ENCODE data around the gene ACKR3. TPM values are rescaled to one million over a fixed set of nuclear protein-coding genes. Genes with fewer than 3 reads are reported as not detected.

Gene ACKR3
- polyA plus RNA-seq, 1 donor: 24.9 TPM

DNA sequence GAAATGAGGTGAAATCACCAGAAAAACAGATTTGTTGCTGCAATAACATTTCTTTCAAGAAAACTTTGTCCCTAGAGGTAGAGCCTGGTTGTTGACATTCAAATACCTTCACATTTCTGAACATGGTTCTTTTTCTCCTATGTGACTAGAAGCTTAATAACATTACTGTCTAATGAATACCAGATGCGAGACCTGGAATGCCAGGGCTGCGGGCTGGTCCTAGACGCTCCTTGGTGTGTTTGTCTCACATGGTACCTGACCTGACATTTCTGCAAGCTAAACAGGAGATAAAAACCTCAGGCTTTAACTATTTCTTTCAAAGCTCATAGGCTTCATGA lies 38.5 kb downstream of the ACKR3 start:
- DNase-seq (ENCODE audit: low read depth): no peak

DNA sequence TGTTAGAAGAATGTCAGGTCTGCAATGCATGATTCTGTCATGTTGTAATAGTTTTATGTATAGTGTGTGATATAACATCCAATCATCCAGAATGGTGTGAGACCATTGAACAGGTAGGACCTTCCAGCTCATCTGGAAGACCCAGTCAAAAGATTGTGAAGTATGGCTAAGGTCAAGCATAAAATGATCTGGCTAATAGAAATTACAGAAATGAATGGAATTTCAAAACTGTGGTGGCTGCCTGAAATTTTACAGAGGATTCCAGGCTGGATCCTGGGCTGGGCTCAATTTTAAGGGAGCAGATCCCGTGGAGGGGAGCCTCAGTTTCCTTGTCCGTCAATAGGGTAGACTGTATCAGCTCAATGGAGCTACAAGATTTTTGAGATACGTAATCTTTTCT lies 39.1 kb downstream of the ACKR3 start:
- DNase-seq (ENCODE audit: low read depth): no peak

DNA sequence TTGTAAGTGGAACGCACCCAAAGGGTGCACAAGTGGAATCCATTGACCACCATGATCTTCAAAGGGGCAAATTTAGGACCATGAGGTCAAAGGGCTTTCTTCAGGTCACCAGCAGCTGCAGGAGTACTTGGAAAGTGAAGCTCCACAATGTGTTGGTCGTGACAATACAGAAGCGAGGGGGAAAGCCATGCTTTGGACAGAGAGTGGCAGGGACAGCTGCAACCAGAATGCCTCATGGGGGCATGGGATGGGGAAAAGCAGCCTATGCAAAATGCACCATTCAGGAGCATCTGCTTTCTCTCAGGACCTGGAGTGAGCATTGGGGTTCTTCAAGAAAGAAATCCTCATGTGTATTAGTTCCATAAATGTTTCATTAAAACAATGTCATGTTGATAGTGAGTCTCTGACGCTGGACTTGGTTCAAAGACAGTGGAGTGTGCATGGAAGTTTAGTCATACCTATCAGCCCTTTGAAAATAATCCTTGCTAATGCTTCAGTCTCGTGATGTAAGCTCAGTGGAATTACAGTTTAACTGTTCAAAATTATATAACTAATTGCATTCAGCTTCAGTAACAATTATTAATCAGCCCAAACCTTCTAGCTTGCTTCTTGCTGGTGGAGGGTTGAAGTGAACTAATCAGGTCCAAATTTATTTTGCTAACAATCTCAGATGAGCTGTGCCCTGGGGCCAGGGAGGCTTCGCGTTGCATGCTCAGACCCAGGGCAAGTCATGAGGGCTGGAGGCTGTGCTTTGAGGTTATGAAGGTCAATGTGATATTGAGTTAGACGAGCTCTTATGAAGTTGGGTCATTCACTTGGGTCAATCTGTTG lies 41.6 kb downstream of the ACKR3 start:
- no peak for DNase-seq (ENCODE audit: low read depth)

DNA sequence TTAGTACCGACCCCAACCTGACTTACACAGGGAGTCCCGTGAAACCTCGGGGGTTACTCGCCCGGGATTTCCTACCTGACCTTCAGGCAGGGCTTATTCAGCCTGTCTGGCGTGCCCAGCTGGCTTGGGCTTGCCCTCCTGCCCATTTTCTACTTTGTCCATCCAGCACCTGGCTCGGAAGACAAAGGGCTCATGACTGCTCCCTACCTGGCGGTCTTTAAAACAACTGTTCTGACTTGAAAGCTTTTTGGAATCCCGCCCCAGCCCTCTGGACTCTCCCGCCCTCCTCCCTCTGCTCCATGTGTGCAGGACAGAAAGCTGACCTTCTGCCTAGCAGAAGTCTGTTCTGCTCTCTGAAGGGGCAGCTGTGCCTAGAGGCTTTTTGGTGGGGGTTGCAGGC lies 43.1 kb downstream of the ACKR3 start:
- no peak for DNase-seq (ENCODE audit: low read depth)

DNA sequence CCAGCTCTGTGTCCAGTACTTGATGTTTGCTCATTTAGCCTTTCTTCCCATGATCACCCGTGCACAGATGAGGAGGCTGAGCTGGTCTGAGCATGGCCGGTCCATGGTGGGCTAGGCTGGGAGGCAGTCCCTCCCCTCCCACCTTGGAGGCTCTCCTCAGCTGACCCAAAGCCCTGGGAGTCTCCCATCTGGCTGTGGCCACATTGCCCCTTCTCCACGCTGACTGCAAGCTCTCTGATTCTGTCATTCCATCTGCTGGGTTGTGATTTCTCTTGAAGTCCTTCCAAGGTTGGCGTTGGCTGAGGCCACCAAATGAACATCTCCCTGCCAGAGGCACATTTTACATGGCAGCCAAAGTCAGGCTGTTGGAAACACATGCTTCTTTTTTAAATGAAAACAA lies 44.0 kb downstream of the ACKR3 start:
- no peak for DNase-seq (ENCODE audit: low read depth)

DNA sequence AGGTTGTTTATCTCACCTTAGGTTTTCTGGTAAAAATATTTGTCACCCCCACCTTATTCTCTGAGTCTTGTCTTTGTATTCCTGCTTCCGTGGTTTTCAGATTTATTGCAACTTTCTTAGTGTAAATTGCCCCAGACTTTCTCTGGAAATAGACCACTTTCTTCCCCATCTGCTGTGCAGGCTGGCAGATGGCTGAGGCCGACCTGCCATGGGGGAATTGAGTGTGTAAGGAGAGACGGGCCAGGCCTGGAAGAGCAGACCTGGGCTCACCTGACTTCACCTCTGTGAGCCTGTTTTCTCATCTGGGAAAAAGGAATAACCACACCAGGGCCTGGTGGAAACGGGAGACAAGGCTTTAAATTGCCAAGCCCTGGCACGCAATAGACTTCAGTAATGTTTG lies 44.9 kb downstream of the ACKR3 start:
- DNase-seq (ENCODE audit: low read depth): no peak

DNA sequence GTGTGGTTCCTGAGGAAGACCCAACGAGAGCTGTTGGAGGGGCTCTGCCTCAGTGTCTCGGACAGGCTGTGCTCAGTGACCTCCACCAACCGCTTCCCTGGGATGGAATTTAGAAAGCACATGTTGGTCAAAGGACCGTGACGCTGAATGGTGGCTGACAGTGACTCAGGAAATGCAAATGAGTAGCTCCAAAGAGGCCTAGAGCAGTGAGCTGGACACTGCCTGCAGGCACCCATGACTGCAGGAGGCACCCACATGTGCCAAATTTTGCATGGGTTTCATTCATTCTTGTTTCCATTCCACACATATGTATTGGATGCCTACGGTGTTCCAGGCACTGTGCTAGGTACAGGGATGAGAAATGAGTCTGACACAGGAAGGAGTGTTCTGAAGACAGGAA lies 46.4 kb downstream of the ACKR3 start:
- no peak for DNase-seq (ENCODE audit: low read depth)

DNA sequence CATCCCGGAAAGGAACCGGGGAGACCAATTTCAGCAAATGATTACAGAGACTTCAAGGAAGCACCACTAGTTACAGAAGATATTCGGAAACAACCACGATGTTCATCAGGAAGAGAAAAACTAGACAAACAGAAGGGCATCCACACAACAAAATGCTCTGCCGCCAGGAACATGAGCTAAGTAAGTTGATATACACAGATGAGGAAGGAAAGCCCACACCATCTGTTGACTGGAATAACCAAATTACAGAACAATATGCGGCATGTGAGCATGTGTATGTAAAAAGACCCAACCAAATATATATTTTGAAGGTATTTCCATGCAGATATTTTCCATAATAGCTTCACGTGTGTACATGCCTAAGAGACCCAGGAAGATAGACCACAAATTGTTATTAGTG lies 47.0 kb downstream of the ACKR3 start:
- no peak for DNase-seq (ENCODE audit: low read depth)

DNA sequence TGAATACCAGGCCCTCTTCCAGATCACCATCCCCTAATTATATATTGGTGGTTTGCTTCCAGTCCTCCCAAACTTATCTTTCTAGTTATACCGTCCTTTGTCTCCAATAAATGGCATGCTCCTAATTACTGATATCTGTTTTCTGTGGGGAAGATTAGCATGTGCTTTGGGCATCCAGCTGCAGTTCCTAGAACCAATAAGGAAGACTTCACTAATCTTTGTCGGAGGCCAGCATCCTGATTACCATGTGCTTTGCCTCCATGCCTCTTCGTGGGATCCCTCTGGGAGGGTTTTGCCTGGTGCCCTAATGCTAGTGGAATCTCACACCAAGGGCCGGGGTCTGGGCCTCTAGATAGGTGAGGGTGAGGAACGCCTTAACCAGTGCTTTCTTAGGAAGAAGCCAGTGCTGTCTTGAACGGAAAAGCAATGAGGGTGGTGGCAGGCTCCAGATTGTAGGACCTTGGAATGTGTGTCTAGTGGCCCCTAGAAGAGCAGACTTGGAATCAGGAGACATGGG lies 47.7 kb downstream of the ACKR3 start:
- no peak for DNase-seq (ENCODE audit: low read depth)

DNA sequence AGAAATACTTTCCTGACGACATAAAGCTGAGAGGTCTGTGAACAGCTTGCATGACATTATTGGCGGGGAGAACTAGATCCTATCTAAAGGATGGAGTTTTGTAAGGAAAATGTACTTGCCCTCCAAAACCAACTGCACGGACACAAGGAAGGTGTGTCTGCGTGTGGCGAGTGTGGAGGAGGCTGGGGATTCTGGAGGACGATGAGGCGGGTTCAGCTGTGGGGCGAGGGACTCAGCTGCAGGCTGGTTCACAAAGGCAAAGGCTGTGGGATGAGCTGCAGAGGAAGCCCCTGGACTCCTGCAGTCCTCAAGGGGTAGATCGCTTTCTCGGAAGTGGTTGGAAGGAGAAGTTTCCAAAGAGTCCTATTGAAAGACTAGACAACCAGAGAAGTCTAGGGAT lies 48.2 kb downstream of the ACKR3 start:
- no peak for DNase-seq (ENCODE audit: low read depth)

DNA sequence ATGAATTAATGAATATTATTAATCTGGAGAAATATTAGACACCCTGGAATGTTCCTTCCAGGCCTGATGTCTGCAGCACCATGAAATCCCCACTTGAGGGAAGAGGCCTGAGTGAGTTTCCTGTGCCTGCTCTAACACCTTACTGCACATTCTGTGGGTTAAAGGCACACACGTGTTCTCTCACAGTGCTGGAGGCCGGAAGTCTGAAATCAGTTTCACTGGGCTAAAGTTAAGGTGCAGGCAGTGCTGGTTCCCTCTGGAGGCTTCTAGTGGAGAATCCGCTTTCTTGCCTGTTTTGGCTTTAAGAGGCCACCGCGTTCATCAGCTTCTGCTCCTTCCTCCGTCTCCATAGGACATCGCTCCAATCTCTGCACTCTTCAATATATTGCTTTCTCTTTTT lies 48.7 kb downstream of the ACKR3 start:
- no peak for DNase-seq (ENCODE audit: low read depth)

DNA sequence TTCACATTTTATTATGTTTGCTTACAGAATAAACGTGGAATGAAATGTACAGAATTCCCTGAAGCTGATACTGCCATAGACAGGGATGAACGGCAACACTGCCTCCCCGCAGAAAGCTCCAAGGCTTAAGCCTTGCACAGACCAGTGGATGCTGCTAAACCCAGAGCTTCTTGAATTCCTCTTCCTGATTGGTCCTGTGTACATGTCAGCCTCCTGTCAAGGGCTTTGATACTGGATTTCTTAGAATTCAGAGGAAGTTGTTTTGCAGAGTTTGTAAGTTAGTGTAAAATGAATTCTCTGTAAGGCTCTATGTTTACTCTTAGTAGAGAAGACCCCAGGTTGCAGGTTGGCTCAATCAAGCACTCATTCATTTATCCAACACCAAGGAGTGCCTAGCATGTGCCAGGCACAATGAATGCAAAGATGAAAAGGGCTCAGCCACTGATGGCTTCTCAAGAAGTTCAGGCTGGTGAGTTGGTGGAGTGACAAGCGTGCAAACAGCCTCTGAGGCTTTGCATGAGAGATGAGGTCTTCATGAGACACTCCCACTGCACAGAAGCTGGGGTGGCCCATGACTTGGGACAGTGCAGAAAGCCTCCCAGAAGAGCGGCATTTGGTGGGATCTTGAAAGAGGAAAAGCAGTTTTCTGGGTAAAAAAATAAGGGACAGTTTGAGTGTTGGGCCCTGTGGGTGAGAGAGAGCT lies 50.4 kb downstream of the ACKR3 start:
- DNase-seq (ENCODE audit: low read depth): no peak

DNA sequence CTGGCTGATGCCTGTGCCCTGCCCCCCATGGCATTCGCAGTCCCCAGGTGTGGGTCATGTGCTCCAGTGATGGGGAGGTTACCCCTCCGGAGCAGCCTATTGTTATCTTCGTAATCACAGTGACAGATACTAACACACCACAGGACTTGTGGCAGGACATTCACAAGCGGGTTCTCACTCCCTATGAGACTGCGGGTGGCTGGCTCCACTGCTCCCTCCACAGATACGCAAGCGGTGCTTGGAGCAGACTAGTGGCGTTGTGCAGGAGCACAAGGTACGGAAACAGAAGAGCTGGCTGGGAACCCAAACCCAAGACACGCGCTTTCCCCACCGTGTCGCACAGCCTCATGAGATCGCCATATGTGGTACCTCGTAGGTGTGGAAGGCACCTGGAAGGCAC lies 52.2 kb downstream of the ACKR3 start:
- DNase-seq (ENCODE audit: low read depth): no peak

DNA sequence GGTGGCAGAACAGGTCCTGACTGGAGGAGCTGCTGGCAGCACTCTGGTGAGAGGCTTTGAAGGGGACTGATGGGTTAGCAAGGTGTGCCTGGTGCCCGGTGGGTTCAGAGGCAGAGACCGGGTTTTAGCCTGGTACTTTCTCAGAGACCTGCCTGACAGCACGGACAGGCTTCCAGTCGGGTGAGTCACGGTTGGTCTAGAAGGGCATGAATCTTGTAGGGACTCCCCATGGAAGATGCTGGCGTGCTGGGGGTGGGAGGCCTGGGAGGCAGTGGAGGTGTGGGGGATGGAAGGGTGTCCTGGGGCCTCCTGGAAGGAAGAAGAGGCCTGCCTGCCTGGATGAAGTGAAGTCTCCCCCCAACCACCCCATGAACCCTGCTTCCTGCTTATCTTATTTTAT lies 52.6 kb downstream of the ACKR3 start:
- no peak for DNase-seq (ENCODE audit: low read depth)

DNA sequence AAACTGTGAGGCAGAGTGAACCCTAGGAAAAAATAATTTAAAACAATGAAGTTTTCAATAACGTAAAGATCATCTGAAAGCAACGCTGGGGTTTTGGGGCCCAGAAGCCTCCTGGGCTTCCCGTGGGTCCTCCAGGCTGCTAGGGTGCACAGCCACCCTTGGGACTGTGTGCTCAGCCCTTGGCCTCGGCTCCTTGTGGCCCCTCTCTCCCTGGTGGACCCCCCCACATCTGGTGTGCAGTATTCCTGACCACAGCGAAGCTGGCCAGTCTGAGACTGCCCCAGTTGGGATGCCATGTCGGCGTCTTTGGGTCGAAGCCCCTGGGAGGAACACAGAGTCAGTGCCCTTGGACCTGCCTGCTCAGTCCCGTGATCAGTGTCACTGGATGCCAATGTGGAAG lies 53.0 kb downstream of the ACKR3 start:
- no peak for DNase-seq (ENCODE audit: low read depth)

DNA sequence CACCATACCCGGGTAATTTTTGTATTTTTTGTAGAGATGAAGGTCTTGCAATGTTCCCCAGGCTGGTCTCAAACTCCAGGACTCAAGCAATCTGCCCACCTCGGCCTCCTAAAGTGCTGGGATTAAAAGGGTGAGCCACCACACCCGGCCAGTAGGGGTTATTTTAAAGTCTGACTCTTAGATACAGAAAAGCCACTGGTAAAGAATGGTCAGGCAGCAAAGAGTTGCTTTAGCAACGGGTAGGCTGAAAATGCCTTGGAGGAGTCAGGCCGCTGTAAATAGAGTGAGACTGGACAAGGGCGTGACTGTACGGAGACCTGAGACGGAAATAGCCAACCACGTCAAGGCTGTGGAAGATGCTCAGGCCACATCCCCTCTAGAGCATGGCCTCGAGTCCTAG lies 54.2 kb downstream of the ACKR3 start:
- no peak for DNase-seq (ENCODE audit: low read depth)

DNA sequence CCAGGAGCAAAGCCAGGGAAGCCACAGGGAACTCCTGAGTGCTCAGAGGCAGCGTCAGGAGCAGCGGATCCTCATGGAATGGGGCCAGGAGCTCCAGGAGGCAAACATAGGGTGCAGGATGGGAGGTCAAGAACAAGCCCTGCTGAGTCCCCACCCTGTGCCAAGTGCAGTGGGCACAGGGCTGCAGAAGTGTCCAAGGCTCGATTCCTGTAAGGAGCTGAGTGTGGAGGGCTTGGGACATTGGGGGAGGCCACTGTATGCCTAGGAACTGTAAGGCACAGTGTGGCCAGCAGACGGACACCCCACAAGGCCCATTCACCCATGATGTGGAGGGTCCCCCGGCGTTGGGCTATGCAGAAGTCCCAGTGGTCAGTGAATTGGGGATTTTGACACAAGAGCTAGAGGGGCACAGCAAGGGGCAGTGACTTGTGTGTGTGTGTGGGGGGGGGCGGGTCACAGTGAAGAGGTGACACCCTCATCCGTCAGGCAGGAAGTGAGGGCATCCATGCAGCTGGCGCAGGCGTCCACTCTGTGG lies 55.6 kb downstream of the ACKR3 start:
- no peak for DNase-seq (ENCODE audit: low read depth)

DNA sequence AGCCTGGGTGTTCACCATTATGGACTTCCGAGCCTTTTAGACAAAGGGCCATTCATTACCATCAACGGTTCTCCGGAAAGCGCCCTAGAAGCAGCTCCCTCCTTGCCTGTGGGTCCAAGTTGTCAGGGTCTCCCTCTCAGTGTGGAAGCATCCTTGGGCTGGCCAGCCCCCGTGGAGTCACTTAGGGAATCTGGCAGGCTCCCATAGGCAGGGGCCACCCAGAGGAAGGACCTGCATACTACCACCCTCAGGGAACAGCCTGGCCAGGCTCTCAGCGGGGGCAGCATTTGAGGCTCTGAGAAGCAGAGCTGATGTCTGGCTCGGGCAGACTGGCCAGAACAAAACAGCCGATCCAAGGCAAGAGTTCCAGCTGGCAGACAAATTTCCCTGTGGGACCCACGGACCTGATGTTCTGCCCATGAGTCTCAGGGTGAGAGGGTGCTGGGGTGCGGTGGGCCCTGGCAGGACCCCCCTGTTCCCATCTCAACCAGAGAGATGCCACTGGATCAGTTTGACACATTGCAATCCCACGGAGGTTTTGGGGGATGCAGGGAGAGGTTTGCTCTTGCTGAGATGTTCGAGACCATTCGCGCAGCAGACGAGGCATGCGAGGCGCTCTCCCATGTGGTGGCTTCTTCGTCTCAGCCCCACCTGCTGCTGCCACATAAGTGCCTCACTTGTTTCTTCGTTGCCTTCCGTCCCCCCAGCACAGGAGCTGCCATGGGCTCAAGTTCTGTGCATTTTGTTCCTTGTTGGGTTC lies 56.9 kb downstream of the ACKR3 start:
- no peak for DNase-seq (ENCODE audit: low read depth)

DNA sequence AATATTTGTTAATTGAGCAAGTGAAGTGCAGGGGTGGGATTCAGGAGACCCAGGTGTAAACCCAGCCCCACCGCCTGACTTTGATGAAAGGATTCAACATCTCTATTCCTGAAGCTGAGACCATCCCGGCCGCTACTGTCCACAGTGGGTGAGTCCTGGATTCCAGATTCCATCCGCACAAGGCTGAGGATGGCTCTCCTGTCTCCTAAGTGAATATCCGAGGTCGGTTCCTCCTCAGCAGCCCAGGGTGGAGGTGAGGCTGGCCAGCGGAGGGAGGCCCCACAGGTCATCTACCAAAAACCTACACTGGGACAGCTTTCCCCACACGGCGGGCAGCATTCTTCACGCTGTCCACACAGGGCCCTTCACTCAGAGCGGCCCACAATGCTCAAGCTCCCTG lies 57.6 kb downstream of the ACKR3 start:
- no peak for DNase-seq (ENCODE audit: low read depth)

DNA sequence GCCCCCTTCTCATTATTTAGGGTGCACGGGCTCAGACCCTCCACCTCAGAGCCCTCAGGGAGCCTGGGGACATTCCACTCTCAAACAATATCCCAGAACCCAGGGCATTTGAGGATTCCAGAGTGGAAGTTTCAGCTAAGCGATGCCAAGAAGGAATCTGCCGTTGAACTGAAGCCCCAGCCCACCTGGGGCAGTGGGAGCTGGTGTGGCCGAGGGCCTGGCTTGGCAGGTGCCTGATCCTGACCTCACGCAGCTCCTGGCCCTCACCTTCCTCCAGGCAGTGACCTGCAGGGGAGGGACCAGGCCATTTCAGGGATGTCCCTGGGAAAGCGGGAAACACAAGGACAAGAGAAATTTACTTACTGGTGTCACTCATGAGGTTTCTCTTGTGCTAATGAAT lies 58.2 kb downstream of the ACKR3 start:
- DNase-seq (ENCODE audit: low read depth): no peak

DNA sequence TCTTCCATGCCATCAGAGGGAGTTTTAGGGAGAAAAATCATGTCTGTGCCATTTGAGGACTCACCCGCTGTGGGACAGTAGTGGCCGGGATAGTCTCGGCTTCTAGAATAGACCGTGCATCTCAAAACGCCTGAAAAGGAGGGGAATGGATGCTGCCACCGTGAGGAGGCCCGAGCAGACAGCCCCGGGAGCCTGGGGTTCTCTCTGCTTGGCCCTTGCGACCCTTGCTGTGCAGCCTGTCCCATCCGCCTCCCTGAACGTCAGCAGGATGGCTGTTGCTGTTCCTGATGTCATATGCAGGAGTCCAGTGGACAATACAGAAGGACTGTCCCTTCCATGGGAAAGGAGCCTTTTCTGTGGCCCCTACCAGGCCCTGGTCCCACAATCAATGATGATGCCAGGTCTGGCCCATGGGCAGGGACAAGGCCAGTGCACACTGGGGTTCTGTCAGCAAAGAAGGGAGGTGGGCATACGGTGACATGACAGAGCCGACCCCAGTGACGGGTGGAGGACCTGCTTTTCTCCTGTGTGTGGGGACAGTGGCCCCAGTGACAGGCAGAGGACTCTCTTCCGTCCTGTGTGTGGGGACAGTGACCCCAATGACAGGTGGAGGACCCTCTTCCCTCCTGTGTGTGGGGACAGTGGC lies 58.8 kb downstream of the ACKR3 start:
- no peak for DNase-seq (ENCODE audit: low read depth)

Measured in forelimb muscle (tissue), 1 donor.